B cell (primary cell): ENCODE results near the gene GRPR. TPM values are rescaled to one million over a fixed set of nuclear protein-coding genes. Genes with fewer than 3 reads are reported as not detected.

ENCODE experiments used
- ATAC-seq: fragments of 200-7000 bp; cut with Tn5 transposase; one replicate; pipeline ENCODE4 v1.10.0; 2021; ENCODE audit warnings: low read depth, mild to moderate bottlenecking, moderate number of reproducible peaks, moderate library complexity
- CTCF ChIA-PET: fragments of 350-600 bp; sonication (Branson Sonifier 250); formaldehyde crosslinking; loops from one replicate; lab custom pipeline; 2021; ENCODE audit warnings: antibody characterized with exemption, inconsistent platforms; lab: Charles Lee
- POLR2A ChIA-PET: fragments of 350-600 bp; sonication (Branson Sonifier 250); formaldehyde crosslinking; loops from one replicate; lab custom pipeline; 2021; ENCODE audit warnings: antibody characterized with exemption; lab: Charles Lee
- DNase-seq: peaks from one replicate; pipeline ENCODE4 v3.0.0; 2013
- H2AFZ ChIP-seq: 2 replicates; pipeline ENCODE4 v1.6.1; 2012; ENCODE audit warnings: mild to moderate bottlenecking, low read depth, low read length; ENCODE audit not compliant: insufficient read depth, poor library complexity, severe bottlenecking
- H3K27ac ChIP-seq, 2 donors: 1 replicate in 1 of 2; 2 replicates in 1 of 2; pipeline ENCODE4 v1.5.1; 2012 to 2013; ENCODE audit warnings: low read length in 2 of 2, mild to moderate bottlenecking in 2 of 2, moderate library complexity in 1 of 2
- H3K27me3 ChIP-seq, 4 experiments: fragments of 200-600 bp in 1 of 4; sonication (generic) in 1 of 4; replicated peaks in 1 of 4; 1 replicate in 2 of 4; 2 replicates in 2 of 4; pipeline versions ENCODE4 v1.6.1 to v1.7.0; 2013 to 2016; ENCODE audit warnings: low read length in 3 of 4, mild to moderate bottlenecking in 2 of 4, mixed read lengths in 1 of 4, moderate library complexity in 1 of 4; ENCODE audit not compliant: insufficient read depth in 4 of 4, control insufficient read depth in 3 of 4; ENCODE audit errors: control extremely low read depth in 1 of 4
- H3K36me3 ChIP-seq, 2 experiments: replicated peaks in 1 of 2; 1 replicate in 1 of 2; 2 replicates in 1 of 2; pipeline versions ENCODE4 v1.6.1 to v1.7.1; 2013; ENCODE audit warnings: low read length in 1 of 2; ENCODE audit not compliant: insufficient read depth in 2 of 2, control insufficient read depth in 1 of 2; ENCODE audit errors: control extremely low read depth in 1 of 2, extremely low read depth in 1 of 2
- H3K4me1 ChIP-seq, 2 donors: fragments of 200-600 bp in 1 of 2; sonication (generic) in 1 of 2; 1 replicate in 1 of 2; 2 replicates in 1 of 2; pipeline versions ENCODE4 v1.5.1 to v1.6.1; 2013 to 2017; ENCODE audit warnings: low read length in 2 of 2; ENCODE audit not compliant: control insufficient read depth in 2 of 2, insufficient read depth in 2 of 2
- H3K4me2 ChIP-seq: replicated peaks from 2 replicates; pipeline ENCODE3; 2012; ENCODE audit warnings: mild to moderate bottlenecking, low read depth, low read length; ENCODE audit not compliant: poor library complexity, severe bottlenecking
- H3K4me3 ChIP-seq, 5 experiments: fragments of 200-600 bp in 1 of 5; sonication (generic) in 1 of 5; 1 replicate in 3 of 5; 2 replicates in 2 of 5; pipeline versions ENCODE4 v1.5.1 to v1.7.0; 2011 to 2016; ENCODE audit warnings: low read length in 4 of 5, mild to moderate bottlenecking in 4 of 5, low read depth in 2 of 5, control low read depth in 1 of 5, moderate library complexity in 1 of 5; ENCODE audit not compliant: insufficient read depth in 1 of 5; ENCODE audit errors: control extremely low read depth in 1 of 5, extremely low read depth in 1 of 5
- H3K79me2 ChIP-seq: fragments of 200-600 bp; sonication (generic); one replicate; pipeline ENCODE4 v1.6.0; 2016; ENCODE audit warnings: low read length; ENCODE audit not compliant: control insufficient read depth, insufficient read depth
- H3K9ac ChIP-seq: fragments of 200-600 bp; sonication (generic); 2 replicates; pipeline ENCODE4 v1.6.1; 2017; ENCODE audit warnings: mild to moderate bottlenecking, low read length, moderate library complexity
- H3K9me3 ChIP-seq, 3 donors: one replicate each; pipeline versions ENCODE4 v1.6.1 to v1.7.1; 2013; ENCODE audit warnings: low read length in 2 of 3; ENCODE audit not compliant: control insufficient read depth in 2 of 3, insufficient read depth in 1 of 3; ENCODE audit errors: control extremely low read depth in 1 of 3
- H4K20me1 ChIP-seq: 2 replicates; pipeline ENCODE4 v1.6.0; 2012; ENCODE audit warnings: mild to moderate bottlenecking, low read length; ENCODE audit not compliant: insufficient read depth, control insufficient read depth, poor library complexity, severe bottlenecking
- H3K27ac Mint-ChIP-seq: one replicate; pipeline ENCODE4 v1.8.0; 2021; ENCODE audit warnings: mixed read lengths
- H3K27me3 Mint-ChIP-seq: one replicate; pipeline ENCODE4 v1.8.0; 2021; ENCODE audit warnings: mixed read lengths
- H3K4me1 Mint-ChIP-seq: one replicate; pipeline ENCODE4 v1.8.0; 2021; ENCODE audit warnings: mixed read lengths
- H3K4me3 Mint-ChIP-seq: one replicate; pipeline ENCODE4 v1.8.0; 2021; ENCODE audit warnings: mixed read lengths
- H3K9me3 Mint-ChIP-seq: one replicate; pipeline ENCODE4 v1.8.0; 2022; ENCODE audit warnings: mixed read lengths; ENCODE audit not compliant: insufficient read depth
- EZH2 ChIP-seq: IDR thresholded peaks from 2 replicates; pipeline ENCODE4 v1.6.1; 2012; ENCODE audit warnings: borderline replicate concordance, low read depth, mild to moderate bottlenecking, moderate library complexity, low read length; ENCODE audit not compliant: insufficient read depth, poor library complexity, severe bottlenecking
- WGBS: methylation state at CpG from one replicate; pipeline ENCODE4 v1.1.5; 2013; ENCODE audit warnings: missing lambda C conversion rate; ENCODE audit not compliant: insufficient coverage; 5-methylcytosine and 5-hydroxymethylcytosine counted together
- intact Hi-C: fragments of 100-400 bp; cut with micrococcal nuclease; formaldehyde crosslinking; loops from one replicate; pipeline ENCODE4 v1.10.0; 2022
- polyA plus RNA-seq: library from polyadenylated mRNA; depleted of rRNA; stranded (reverse); fragments of >200 nt; gene quantifications from 2 replicates; pipeline ENCODE4 v1.2.3, GENCODE V29; 2012
- total RNA-seq, 2 donors: library from RNA; stranded (reverse); fragments of 120-200 nt in 1 of 2; gene quantifications; 1 replicate in 1 of 2; 2 replicates in 1 of 2; pipeline versions ENCODE4 v1.2.3 to v1.2.4, GENCODE V29; 2013 to 2022
- TF ChIP-seq, protein P1 (sequence below): fragments of 200-600 bp; IDR thresholded peaks from one replicate; pipeline ENCODE4 v1.8.0; 2022; ENCODE audit warnings: antibody characterized with exemption, mild to moderate bottlenecking

Gene GRPR
- total and polyA plus RNA-seq, 2 donors (not counting 1 experiment from before 2014, with no cell fraction given) = 0.30 to 0.42 TPM

DNA sequence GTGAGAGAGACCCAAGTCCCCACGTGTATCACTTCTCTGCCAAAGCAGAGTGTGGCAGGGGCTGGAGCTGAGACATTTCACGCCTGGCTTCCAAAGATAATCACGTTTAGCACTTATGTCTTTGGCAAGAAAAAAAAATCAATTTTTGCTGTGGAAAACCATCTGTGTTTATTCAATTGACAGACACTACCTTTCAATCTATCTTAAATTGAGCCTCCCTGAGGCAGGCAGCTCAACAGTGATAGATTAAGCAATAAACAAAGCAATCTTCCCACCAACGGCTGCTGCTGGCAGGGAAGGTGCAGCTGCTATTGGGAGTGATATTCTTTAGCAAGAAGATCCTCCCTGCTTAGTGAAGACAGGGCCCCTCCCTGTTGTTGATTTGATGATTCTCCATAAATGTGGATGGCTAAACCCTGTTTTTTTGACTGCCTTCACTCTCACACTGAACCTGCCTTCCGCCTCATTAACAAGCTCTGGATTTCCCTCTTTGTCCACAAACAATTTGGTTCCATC is 32.3 kb downstream of the GRPR start:
- Mint-ChIP-seq H3K4me3 (no peak overlapping the region), H3K27me3 (no peaks in the 10 kb centered on the region), H3K27ac (no peak overlapping the region), H3K4me1 (no peaks in the 10 kb centered on the region), H3K9me3 (no peaks in the 10 kb centered on the region)
- ChIA-PET POLR2A (no interaction called here), CTCF (no interaction called here)
- DNase-seq (no peak), ATAC-seq (no peak)
- no peak overlapping the region for H3K4me2 ChIP-seq
- TF ChIP-seq EZH2 = no peak
- H3K4me1 ChIP-seq = no peaks in the 10 kb centered on the region
- H3K9ac ChIP-seq = no peak overlapping the region
- H3K79me2 ChIP-seq = no peaks in the 10 kb centered on the region
- no peak overlapping the region for H2AFZ ChIP-seq
- intact Hi-C loops = no loop called here
- no peaks in the 10 kb centered on the region for H3K36me3 ChIP-seq
- H3K9me3 ChIP-seq = no peaks in the 10 kb centered on the region
- no peaks in the 10 kb centered on the region for H4K20me1 ChIP-seq
- no peaks in the 10 kb centered on the region for H3K27me3 ChIP-seq
- H3K4me3 ChIP-seq = no peak overlapping the region
- WGBS = 100% methylated on average over 2 of the region's 5 CpGs
- H3K27ac ChIP-seq = no peak overlapping the region

DNA sequence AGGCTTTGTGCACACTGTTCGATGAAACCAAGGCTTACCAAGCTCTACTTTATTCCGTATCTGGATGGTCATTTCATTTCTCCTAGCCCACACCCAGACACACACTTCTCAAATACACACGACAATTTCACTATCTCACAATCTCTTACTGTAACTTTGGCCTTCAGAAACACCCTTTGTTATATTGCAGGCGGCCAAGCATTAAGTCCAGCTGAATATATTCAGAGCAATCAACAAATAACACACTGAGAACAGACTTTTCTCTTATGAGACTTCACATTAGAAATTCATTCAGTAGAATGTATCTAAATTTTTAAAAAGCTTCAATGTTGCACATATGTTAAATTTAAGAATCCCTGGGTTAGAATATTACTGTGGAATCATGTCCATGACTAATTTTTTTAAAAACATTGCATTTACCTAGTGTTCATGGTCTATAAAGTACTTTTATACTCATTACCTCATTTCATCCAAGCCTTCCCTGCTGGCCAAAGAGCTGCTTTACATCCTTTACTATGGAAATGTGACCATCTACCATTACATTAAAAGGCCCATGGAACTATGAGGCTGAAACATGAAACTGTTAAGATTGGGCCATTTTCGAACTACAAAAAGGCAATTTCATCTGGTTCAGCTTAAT is 33.4 kb downstream of the GRPR start:
- Histone ChIP-seq H3K4me3 (no peak overlapping the region), H3K36me3 (no peaks in the 10 kb centered on the region), H2AFZ (no peak overlapping the region), H3K27ac (no peak overlapping the region), H4K20me1 (no peaks in the 10 kb centered on the region), H3K27me3 (no peaks in the 10 kb centered on the region), H3K9me3 (no peaks in the 10 kb centered on the region), H3K79me2 (no peaks in the 10 kb centered on the region), H3K9ac (no peak overlapping the region), H3K4me1 (no peaks in the 10 kb centered on the region), H3K4me2 (no peak overlapping the region)
- Mint-ChIP-seq H3K9me3 (no peaks in the 10 kb centered on the region), H3K27me3 (no peaks in the 10 kb centered on the region), H3K4me1 (no peaks in the 10 kb centered on the region), H3K4me3 (no peak overlapping the region), H3K27ac (no peak overlapping the region)
- ChIA-PET POLR2A (no interaction called here), CTCF (no interaction called here)
- ATAC-seq = no peak
- DNase-seq = no peak
- intact Hi-C loops = no loop called here
- 93% methylated on average over 2 of the region's 5 CpGs for WGBS
- TF ChIP-seq, protein P1, sequence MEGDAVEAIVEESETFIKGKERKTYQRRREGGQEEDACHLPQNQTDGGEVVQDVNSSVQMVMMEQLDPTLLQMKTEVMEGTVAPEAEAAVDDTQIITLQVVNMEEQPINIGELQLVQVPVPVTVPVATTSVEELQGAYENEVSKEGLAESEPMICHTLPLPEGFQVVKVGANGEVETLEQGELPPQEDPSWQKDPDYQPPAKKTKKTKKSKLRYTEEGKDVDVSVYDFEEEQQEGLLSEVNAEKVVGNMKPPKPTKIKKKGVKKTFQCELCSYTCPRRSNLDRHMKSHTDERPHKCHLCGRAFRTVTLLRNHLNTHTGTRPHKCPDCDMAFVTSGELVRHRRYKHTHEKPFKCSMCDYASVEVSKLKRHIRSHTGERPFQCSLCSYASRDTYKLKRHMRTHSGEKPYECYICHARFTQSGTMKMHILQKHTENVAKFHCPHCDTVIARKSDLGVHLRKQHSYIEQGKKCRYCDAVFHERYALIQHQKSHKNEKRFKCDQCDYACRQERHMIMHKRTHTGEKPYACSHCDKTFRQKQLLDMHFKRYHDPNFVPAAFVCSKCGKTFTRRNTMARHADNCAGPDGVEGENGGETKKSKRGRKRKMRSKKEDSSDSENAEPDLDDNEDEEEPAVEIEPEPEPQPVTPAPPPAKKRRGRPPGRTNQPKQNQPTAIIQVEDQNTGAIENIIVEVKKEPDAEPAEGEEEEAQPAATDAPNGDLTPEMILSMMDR = no peak
- TF ChIP-seq EZH2 = no peak
